OCI-LY3 (cell line): ENCODE data around the gene DENND1A.

Experiments used
- H2AFZ ChIP-seq: fragments of 200-600, 300-600 bp; shearing (Covaris generic); 2 replicates; pipeline ENCODE4 v1.6.0; 2014; ENCODE audit warnings: antibody characterized with exemption, low read depth, low read length
- H3K27ac ChIP-seq: fragments of 200-600, 300-600 bp; sonication (generic); 2 replicates; pipeline ENCODE4 v1.5.1; 2014; ENCODE audit warnings: mild to moderate bottlenecking, low read length, moderate library complexity, mixed read lengths
- H3K27me3 ChIP-seq: fragments of 200-600, 300-600 bp; sonication (generic); 2 replicates; pipeline ENCODE4 v1.6.1; 2014; ENCODE audit warnings: low read depth, low read length, mixed read lengths
- H3K36me3 ChIP-seq: fragments of 200-600, 300-600 bp; sonication (generic); replicated peaks from 2 replicates; pipeline ENCODE3; 2014; ENCODE audit warnings: low read depth, low read length, mixed read lengths
- H3K4me1 ChIP-seq: fragments of 300-600, 200-600 bp; sonication (generic); 2 replicates; pipeline ENCODE4 v1.6.1; 2014; ENCODE audit warnings: low read length, mixed read lengths
- H3K4me2 ChIP-seq: fragments of 200-600, 300-600 bp; sonication (generic); 2 replicates; pipeline ENCODE4 v1.6.1; 2014; ENCODE audit warnings: low read length, mixed read lengths
- H3K4me3 ChIP-seq: fragments of 300-600, 200-600 bp; sonication (generic); 2 replicates; pipeline ENCODE4 v1.5.1; 2014; ENCODE audit warnings: antibody characterized with exemption, mild to moderate bottlenecking, low read length, moderate library complexity
- H3K79me2 ChIP-seq: fragments of 300-600, 200-600 bp; shearing (Covaris generic); 2 replicates; pipeline ENCODE4 v1.6.1; 2014; ENCODE audit warnings: mild to moderate bottlenecking, low read length, mixed read lengths
- H3K9ac ChIP-seq: fragments of 300-600, 200-600 bp; shearing (Covaris generic); 2 replicates; pipeline ENCODE4 v1.6.0; 2014; ENCODE audit warnings: mild to moderate bottlenecking, low read length, moderate library complexity
- H3K9me3 ChIP-seq: fragments of 200-600, 300-600 bp; shearing (Covaris generic); 2 replicates; pipeline ENCODE4 v1.6.1; 2014; ENCODE audit warnings: low read length, mixed read lengths; ENCODE audit not compliant: insufficient read depth
- H4K20me1 ChIP-seq: fragments of 200-600, 300-600 bp; sonication (generic); 2 replicates; pipeline ENCODE4 v1.6.1; 2016; ENCODE audit warnings: low read length, mixed read lengths; ENCODE audit not compliant: insufficient read depth
- EZH2phosphoT487 ChIP-seq: fragments of 200-600 bp; shearing (Covaris generic); IDR thresholded peaks from 2 replicates; pipeline ENCODE4 v1.6.1; 2018; ENCODE audit warnings: antibody characterized with exemption, mixed run types, low read depth
- TF ChIP-seq, protein P1 (sequence below): fragments of 200-600, 300-600 bp; sonication (generic); IDR thresholded peaks from 2 replicates; pipeline ENCODE4 v1.5.1; 2014; ENCODE audit warnings: antibody characterized with exemption, low read length, low read depth

Gene DENND1A

DNA sequence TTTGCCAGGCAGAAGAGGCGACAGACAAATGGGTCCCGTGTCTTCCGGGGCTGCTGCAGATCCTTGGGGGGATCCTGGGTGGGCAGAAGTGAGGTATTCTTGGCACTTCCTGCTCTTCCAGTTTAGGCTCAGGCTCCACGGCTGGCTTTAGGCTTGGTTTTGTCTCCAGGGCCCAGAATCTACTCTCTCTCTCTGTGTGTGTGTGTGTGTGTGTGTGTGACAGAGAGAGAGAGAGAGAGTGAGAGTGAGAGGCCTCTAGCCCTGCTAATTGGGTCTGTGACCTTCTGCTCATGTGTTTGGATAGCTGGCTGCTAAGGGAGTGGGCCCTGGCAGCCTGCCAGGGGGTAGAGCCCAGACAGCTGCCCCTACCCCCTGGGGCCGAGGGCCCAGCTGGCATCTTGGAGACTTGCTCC lies 534.6 kb downstream of the DENND1A start:
- H3K4me3 ChIP-seq: no peak overlapping the region
- no peaks in the 10 kb centered on the region for H3K27me3 ChIP-seq
- no peak overlapping the region for H2AFZ ChIP-seq
- H3K9me3 ChIP-seq: no peaks in the 10 kb centered on the region
- TF ChIP-seq, protein P1, sequence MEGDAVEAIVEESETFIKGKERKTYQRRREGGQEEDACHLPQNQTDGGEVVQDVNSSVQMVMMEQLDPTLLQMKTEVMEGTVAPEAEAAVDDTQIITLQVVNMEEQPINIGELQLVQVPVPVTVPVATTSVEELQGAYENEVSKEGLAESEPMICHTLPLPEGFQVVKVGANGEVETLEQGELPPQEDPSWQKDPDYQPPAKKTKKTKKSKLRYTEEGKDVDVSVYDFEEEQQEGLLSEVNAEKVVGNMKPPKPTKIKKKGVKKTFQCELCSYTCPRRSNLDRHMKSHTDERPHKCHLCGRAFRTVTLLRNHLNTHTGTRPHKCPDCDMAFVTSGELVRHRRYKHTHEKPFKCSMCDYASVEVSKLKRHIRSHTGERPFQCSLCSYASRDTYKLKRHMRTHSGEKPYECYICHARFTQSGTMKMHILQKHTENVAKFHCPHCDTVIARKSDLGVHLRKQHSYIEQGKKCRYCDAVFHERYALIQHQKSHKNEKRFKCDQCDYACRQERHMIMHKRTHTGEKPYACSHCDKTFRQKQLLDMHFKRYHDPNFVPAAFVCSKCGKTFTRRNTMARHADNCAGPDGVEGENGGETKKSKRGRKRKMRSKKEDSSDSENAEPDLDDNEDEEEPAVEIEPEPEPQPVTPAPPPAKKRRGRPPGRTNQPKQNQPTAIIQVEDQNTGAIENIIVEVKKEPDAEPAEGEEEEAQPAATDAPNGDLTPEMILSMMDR: no peak
- TF ChIP-seq EZH2phosphoT487: no peak
- H3K79me2 ChIP-seq: no peaks in the 10 kb centered on the region
- no peaks in the 10 kb centered on the region for H4K20me1 ChIP-seq
- peaks cover 8% of the 10 kb centered on the region for H3K36me3 ChIP-seq
- H3K27ac ChIP-seq: no peak overlapping the region
- H3K9ac ChIP-seq: no peak overlapping the region
- no peak overlapping the region for H3K4me2 ChIP-seq
- H3K4me1 ChIP-seq: no peaks in the 10 kb centered on the region

DNA sequence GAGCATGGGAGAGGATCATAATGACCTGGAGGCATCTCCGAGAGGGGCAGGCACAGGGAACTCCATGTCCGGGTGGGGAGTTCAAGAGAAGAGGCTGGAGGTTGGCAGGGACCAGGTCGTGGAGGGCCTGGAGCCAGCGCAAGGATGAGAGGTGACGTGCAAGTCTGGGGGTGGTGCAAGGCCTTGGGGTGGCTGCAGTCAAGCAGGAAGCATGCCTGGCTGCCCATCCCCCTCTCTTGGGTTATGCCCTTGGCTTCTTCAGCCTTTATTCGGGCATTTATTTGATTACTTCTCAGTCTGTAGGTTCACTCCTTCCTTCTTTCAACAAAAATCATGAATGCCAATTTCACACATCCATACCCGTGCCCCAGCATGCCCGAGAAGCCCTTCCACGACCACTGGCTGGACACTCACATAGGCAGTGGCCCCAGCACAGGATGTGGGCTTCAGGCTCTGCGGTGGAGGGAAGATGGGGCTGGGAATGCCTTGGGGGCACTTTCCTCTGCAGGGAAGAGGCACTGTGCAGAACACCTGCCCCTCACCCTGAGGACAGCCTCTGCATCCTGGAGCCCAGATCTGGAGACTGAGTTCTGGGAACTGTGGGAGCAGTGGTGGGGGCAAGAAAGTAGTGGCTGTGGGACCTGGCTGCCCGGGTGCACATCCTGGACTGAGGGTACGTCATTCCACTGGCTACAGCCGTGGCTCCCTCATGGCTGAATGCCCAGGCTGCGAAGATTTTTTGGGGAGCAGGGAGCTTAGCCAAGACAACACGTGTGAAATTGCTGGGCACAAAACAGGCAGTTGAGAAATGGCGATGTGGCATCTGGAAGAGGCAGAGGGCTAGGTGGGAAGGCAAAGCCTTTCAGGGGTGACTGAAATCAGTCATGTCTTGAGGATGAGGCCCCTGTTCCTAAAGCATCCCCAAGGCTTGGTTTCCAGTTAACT lies 535.4 kb downstream of the DENND1A start:
- no peaks in the 10 kb centered on the region for H4K20me1 ChIP-seq
- H3K4me1 ChIP-seq: no peaks in the 10 kb centered on the region
- TF ChIP-seq, protein P1: no peak
- no peak for TF ChIP-seq EZH2phosphoT487
- no peaks in the 10 kb centered on the region for H3K9me3 ChIP-seq
- H3K4me2 ChIP-seq: no peak overlapping the region
- H3K4me3 ChIP-seq: no peak overlapping the region
- H3K27me3 ChIP-seq: no peaks in the 10 kb centered on the region
- no peak overlapping the region for H3K27ac ChIP-seq
- H3K36me3 ChIP-seq: peaks cover 4% of the 10 kb centered on the region
- H2AFZ ChIP-seq: no peak overlapping the region
- no peak overlapping the region for H3K9ac ChIP-seq
- H3K79me2 ChIP-seq: no peaks in the 10 kb centered on the region

DNA sequence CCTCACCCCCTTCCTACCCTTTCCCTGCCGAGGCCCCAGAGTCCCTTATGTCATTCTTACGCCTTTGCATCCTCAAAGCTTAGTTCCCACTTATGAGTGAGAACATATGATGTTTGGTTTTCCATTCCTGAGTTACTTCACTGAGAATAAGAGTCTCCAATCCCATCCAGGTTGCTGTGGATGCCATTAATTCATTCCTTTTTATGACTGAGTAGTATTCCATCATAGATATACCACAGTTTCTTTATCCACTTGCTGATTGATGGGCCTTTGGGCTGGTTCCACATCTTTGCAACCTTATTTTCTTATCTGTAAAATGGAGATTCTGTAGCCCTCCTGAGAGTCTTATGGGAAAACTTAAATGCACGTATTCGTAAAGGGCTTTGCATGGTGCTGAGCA lies 537.1 kb downstream of the DENND1A start:
- no peak overlapping the region for H3K9ac ChIP-seq
- no peak overlapping the region for H3K27ac ChIP-seq
- H3K4me2 ChIP-seq: no peak overlapping the region
- H3K4me3 ChIP-seq: no peak overlapping the region
- no peaks in the 10 kb centered on the region for H3K4me1 ChIP-seq
- H3K79me2 ChIP-seq: no peaks in the 10 kb centered on the region
- no peak overlapping the region for H2AFZ ChIP-seq
- no peaks in the 10 kb centered on the region for H3K9me3 ChIP-seq
- no peaks in the 10 kb centered on the region for H4K20me1 ChIP-seq
- H3K36me3 ChIP-seq: peaks cover 3% of the 10 kb centered on the region
- TF ChIP-seq, protein P1: no peak
- TF ChIP-seq EZH2phosphoT487: no peak
- no peaks in the 10 kb centered on the region for H3K27me3 ChIP-seq

DNA sequence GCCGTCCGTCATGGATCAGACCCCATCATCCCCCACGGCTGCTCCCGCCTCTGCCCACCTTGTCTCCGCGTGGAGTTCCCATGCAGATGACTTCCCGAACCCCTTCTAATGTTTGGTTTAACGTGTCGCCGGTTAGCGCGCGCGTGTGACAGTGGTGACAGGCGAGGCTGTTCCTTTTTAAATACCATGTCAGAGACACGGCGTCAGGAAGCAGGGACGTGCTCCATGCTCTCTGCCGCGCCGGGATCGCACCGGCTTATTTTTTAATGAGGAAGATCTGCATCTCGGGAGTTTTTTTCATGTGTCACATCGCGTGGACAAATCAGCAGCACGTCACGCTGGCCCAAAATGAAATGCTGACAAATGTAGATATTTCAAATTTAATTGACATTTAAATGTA lies 538.0 kb downstream of the DENND1A start:
- Histone ChIP-seq H3K9me3 (no peaks in the 10 kb centered on the region), H3K9ac (no peak overlapping the region), H3K4me3 (no peak overlapping the region), H3K27ac (no peak overlapping the region), H3K4me1 (no peaks in the 10 kb centered on the region), H3K27me3 (no peaks in the 10 kb centered on the region), H3K79me2 (no peaks in the 10 kb centered on the region), H4K20me1 (no peaks in the 10 kb centered on the region), H3K36me3 (peaks cover 3% of the 10 kb centered on the region), H3K4me2 (no peak overlapping the region), H2AFZ (no peak overlapping the region)
- no peak for TF ChIP-seq EZH2phosphoT487
- TF ChIP-seq, protein P1: no peak
